ENCODE results near the gene RNF17. TPM values are rescaled to one million over a fixed set of nuclear protein-coding genes. Genes with fewer than 3 reads are reported as not detected.

The RNF17 gene
- total and polyA plus RNA-seq, 4 donors = 0.08 to 0.14 TPM; not detected in 2

DNA sequence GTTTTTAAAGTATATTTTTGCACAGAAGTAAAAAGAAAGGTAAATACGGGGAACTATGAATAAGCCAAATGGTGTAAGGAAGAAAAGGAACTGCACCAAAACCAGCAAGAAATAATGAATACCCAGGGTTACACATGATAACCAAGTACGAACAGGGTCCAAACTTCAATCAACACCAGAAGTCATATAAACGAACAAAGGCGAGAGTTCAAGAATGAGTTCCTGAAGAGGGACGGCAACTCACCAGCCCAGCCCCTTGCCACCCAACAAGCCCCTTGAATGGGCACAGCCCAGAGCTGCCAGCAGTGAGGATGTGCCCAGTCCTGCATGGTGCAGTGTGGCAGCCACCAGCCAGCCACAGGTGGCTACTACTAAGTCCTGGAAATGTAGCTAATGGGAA lies 132.1 kb downstream of the RNF17 start:
- Histone ChIP-seq H3K4me1 (ENCODE audit: control insufficient read depth in 4 of 4, insufficient read depth in 4 of 4, low read length in 3 of 4) (no peaks in the 10 kb centered on the region), H3K9ac (ENCODE audit: low read depth in 1 of 2, low read length in 2 of 2) (no peak overlapping the region), H3K27me3 (ENCODE audit: control insufficient read depth in 4 of 4, insufficient read depth in 4 of 4, low read length in 3 of 4) (no peaks in the 10 kb centered on the region), H3K36me3 (ENCODE audit: control insufficient read depth in 4 of 4, insufficient read depth in 3 of 4, low read depth in 1 of 4, low read length in 3 of 4) (peaks cover 0 to 8% (median 1%) of the 10 kb centered on the region in 4 donors), H3K27ac (ENCODE audit: low read depth in 1 of 2, low read length in 2 of 2) (no peak overlapping the region), H3K4me3 (ENCODE audit: low read depth in 1 of 3, low read length in 3 of 3) (no peak overlapping the region), H3K9me3 (ENCODE audit: control insufficient read depth in 4 of 4, low read length in 3 of 4) (no peaks in the 10 kb centered on the region)
- TF ChIP-seq RAD21 (IDR thresholded peaks at IDR 0.05) (no peak), SP1 (IDR thresholded peaks at IDR 0.05) (no peak), RXRA (IDR thresholded peaks at IDR 0.05) (no peak)
- TF ChIP-seq, protein P1, sequence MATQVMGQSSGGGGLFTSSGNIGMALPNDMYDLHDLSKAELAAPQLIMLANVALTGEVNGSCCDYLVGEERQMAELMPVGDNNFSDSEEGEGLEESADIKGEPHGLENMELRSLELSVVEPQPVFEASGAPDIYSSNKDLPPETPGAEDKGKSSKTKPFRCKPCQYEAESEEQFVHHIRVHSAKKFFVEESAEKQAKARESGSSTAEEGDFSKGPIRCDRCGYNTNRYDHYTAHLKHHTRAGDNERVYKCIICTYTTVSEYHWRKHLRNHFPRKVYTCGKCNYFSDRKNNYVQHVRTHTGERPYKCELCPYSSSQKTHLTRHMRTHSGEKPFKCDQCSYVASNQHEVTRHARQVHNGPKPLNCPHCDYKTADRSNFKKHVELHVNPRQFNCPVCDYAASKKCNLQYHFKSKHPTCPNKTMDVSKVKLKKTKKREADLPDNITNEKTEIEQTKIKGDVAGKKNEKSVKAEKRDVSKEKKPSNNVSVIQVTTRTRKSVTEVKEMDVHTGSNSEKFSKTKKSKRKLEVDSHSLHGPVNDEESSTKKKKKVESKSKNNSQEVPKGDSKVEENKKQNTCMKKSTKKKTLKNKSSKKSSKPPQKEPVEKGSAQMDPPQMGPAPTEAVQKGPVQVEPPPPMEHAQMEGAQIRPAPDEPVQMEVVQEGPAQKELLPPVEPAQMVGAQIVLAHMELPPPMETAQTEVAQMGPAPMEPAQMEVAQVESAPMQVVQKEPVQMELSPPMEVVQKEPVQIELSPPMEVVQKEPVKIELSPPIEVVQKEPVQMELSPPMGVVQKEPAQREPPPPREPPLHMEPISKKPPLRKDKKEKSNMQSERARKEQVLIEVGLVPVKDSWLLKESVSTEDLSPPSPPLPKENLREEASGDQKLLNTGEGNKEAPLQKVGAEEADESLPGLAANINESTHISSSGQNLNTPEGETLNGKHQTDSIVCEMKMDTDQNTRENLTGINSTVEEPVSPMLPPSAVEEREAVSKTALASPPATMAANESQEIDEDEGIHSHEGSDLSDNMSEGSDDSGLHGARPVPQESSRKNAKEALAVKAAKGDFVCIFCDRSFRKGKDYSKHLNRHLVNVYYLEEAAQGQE (IDR thresholded peaks at IDR 0.05) = no peak
- DNase-seq (ENCODE audit: low spot score) = no peak
- whole genome bisulfite sequencing = 93% methylated on average over 5 of the region's 5 CpGs

DNA sequence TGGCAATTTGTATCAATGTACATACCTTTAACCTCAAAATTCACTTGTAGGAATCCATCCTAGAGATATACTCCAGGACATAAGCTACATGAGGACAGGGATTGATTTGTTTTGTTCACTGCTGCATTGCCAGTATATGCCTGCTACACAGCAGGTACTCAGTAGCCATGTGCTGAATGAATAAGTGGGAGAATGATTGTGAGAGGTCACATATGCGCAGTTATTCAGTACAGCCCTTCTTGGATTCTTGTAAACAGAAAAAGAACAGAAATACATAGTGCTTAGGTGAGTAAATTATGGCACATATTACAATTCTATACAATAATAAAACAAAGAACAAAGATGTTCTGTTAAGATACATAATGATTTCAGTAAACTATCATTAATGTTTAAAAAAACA lies 133.3 kb downstream of the RNF17 start:
- no peak overlapping the region for H3K9ac ChIP-seq (ENCODE audit: low read depth in 1 of 2, low read length in 2 of 2)
- H3K36me3 ChIP-seq (ENCODE audit: control insufficient read depth in 4 of 4, insufficient read depth in 3 of 4, low read depth in 1 of 4, low read length in 3 of 4) = peaks cover 0 to 5% (median 0%) of the 10 kb centered on the region in 4 donors
- no peaks in the 10 kb centered on the region for H3K9me3 ChIP-seq (ENCODE audit: control insufficient read depth in 4 of 4, low read length in 3 of 4)
- no peak overlapping the region for H3K4me3 ChIP-seq (ENCODE audit: low read depth in 1 of 3, low read length in 3 of 3)
- no peak for DNase-seq (ENCODE audit: low spot score)
- no peaks in the 10 kb centered on the region for H3K27me3 ChIP-seq (ENCODE audit: control insufficient read depth in 4 of 4, insufficient read depth in 4 of 4, low read length in 3 of 4)
- no peak overlapping the region for H3K27ac ChIP-seq (ENCODE audit: low read depth in 1 of 2, low read length in 2 of 2)
- no peaks in the 10 kb centered on the region for H3K4me1 ChIP-seq (ENCODE audit: control insufficient read depth in 4 of 4, insufficient read depth in 4 of 4, low read length in 3 of 4)
- 98% methylated on average over 1 of the region's 1 CpG for WGBS
- TF ChIP-seq RXRA (IDR thresholded peaks at IDR 0.05) (no peak), HNF4G (IDR thresholded peaks at IDR 0.05) (no peak)
- TF ChIP-seq, protein P2, sequence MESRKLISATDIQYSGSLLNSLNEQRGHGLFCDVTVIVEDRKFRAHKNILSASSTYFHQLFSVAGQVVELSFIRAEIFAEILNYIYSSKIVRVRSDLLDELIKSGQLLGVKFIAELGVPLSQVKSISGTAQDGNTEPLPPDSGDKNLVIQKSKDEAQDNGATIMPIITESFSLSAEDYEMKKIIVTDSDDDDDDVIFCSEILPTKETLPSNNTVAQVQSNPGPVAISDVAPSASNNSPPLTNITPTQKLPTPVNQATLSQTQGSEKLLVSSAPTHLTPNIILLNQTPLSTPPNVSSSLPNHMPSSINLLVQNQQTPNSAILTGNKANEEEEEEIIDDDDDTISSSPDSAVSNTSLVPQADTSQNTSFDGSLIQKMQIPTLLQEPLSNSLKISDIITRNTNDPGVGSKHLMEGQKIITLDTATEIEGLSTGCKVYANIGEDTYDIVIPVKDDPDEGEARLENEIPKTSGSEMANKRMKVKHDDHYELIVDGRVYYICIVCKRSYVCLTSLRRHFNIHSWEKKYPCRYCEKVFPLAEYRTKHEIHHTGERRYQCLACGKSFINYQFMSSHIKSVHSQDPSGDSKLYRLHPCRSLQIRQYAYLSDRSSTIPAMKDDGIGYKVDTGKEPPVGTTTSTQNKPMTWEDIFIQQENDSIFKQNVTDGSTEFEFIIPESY (IDR thresholded peaks at IDR 0.05) = no peak

DNA sequence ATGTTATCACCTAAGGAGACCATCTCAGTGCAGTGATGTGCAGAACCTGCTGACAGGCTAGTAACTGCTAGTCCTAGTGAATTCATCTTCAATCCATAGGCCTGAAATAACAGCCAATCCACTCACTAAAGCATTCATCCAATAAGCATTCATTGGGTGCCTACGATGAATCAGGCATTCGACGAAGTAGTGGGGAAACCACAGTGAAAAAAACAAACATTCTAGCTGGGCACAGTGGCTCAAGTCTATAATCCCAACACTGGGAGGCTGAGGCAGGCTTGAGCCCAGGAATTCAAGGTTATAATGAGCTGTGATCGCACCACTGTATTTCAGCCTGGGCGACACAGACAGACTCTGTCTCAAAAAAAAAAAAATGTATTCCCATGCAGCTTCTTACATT lies 135.6 kb downstream of the RNF17 start:
- 96% methylated on average over 5 of the region's 5 CpGs for WGBS
- Histone ChIP-seq H3K9me3 (ENCODE audit: control insufficient read depth in 4 of 4, low read length in 3 of 4) (no peaks in the 10 kb centered on the region), H3K4me3 (ENCODE audit: low read depth in 1 of 3, low read length in 3 of 3) (no peak overlapping the region), H3K9ac (ENCODE audit: low read depth in 1 of 2, low read length in 2 of 2) (no peak overlapping the region), H3K4me1 (ENCODE audit: control insufficient read depth in 4 of 4, insufficient read depth in 4 of 4, low read length in 3 of 4) (no peaks in the 10 kb centered on the region), H3K27ac (ENCODE audit: low read depth in 1 of 2, low read length in 2 of 2) (no peak overlapping the region), H3K27me3 (ENCODE audit: control insufficient read depth in 4 of 4, insufficient read depth in 4 of 4, low read length in 3 of 4) (no peaks in the 10 kb centered on the region), H3K36me3 (ENCODE audit: control insufficient read depth in 4 of 4, insufficient read depth in 3 of 4, low read depth in 1 of 4, low read length in 3 of 4) (peaks cover 0 to 5% (median 0%) of the 10 kb centered on the region in 4 donors)
- TF ChIP-seq FOXA1 (IDR thresholded peaks at IDR 0.05) (no peak), FOXA2 (IDR thresholded peaks at IDR 0.05) (no peak), RAD21 (IDR thresholded peaks at IDR 0.05) (no peak), HNF4A (conservative IDR thresholded peaks at IDR 0.05) (no peak), EGR1 (IDR thresholded peaks at IDR 0.05; ENCODE audit: low read depth in 2 of 2) (no peak), SP1 (IDR thresholded peaks at IDR 0.05) (no peak)
- TF ChIP-seq, protein P3, sequence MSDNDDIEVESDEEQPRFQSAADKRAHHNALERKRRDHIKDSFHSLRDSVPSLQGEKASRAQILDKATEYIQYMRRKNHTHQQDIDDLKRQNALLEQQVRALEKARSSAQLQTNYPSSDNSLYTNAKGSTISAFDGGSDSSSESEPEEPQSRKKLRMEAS (IDR thresholded peaks at IDR 0.05) = no peak
- TF ChIP-seq, protein P1 (IDR thresholded peaks at IDR 0.05) = no peak
- TF ChIP-seq, protein P4, sequence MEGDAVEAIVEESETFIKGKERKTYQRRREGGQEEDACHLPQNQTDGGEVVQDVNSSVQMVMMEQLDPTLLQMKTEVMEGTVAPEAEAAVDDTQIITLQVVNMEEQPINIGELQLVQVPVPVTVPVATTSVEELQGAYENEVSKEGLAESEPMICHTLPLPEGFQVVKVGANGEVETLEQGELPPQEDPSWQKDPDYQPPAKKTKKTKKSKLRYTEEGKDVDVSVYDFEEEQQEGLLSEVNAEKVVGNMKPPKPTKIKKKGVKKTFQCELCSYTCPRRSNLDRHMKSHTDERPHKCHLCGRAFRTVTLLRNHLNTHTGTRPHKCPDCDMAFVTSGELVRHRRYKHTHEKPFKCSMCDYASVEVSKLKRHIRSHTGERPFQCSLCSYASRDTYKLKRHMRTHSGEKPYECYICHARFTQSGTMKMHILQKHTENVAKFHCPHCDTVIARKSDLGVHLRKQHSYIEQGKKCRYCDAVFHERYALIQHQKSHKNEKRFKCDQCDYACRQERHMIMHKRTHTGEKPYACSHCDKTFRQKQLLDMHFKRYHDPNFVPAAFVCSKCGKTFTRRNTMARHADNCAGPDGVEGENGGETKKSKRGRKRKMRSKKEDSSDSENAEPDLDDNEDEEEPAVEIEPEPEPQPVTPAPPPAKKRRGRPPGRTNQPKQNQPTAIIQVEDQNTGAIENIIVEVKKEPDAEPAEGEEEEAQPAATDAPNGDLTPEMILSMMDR (IDR thresholded peaks at IDR 0.05; ENCODE audit: low read depth, low read length, missing input control) = no peak
- DNase-seq (ENCODE audit: low spot score) = no peak
